Measurements from ENCODE around the gene EIF4A2.
A peak's percentile ranks its signal among the peaks of the same experiment; 100 is the strongest.

Gene EIF4A2

DNA sequence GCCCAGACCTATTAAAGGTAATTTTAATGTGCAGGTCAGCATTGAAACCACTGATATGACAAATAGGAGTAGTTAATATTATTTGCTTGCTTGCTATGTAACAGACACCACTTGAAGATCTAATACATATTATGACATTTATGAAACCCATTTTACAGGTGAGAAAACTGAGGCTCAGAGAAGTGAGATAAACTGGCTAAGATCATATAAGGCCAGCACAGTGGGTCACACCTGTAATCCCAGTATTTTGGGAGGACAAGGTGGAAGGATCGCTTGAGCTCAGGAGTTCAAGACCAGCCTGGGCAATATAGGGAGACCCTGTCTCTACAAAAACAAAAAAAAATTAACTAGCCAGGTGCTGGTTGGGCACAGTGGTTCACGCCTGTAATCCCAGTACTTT is 33.1 kb upstream of the EIF4A2 start:
- DNase-seq (ENCODE audit: low spot score) (no peak), ATAC-seq (ENCODE audit: low read depth) (no peak)
- no peaks in the 10 kb centered on the region for H3K9me3 ChIP-seq (ENCODE audit: severe bottlenecking)
- no peaks in the 10 kb centered on the region for H3K36me3 ChIP-seq (ENCODE audit: low read depth)
- TF ChIP-seq, protein P1, sequence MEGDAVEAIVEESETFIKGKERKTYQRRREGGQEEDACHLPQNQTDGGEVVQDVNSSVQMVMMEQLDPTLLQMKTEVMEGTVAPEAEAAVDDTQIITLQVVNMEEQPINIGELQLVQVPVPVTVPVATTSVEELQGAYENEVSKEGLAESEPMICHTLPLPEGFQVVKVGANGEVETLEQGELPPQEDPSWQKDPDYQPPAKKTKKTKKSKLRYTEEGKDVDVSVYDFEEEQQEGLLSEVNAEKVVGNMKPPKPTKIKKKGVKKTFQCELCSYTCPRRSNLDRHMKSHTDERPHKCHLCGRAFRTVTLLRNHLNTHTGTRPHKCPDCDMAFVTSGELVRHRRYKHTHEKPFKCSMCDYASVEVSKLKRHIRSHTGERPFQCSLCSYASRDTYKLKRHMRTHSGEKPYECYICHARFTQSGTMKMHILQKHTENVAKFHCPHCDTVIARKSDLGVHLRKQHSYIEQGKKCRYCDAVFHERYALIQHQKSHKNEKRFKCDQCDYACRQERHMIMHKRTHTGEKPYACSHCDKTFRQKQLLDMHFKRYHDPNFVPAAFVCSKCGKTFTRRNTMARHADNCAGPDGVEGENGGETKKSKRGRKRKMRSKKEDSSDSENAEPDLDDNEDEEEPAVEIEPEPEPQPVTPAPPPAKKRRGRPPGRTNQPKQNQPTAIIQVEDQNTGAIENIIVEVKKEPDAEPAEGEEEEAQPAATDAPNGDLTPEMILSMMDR (IDR thresholded peaks at IDR 0.05; ENCODE audit: poor library complexity, severe bottlenecking): no peak
- H3K27ac ChIP-seq (ENCODE audit: poor library complexity, severe bottlenecking): no peak overlapping the region
- H3K4me3 ChIP-seq (ENCODE audit: severe bottlenecking): no peak overlapping the region
- H3K27me3 ChIP-seq (ENCODE audit: insufficient read depth, poor library complexity, severe bottlenecking): no peaks in the 10 kb centered on the region
- H3K4me1 ChIP-seq (ENCODE audit: insufficient read depth, poor library complexity, severe bottlenecking): peaks cover 20% of the 10 kb centered on the region

- Histone ChIP-seq H3K36me3 (ENCODE audit: low read depth) (no peaks in the 10 kb centered on the region), H3K27ac (ENCODE audit: poor library complexity, severe bottlenecking) (no peak overlapping the region), H3K4me3 (ENCODE audit: severe bottlenecking) (no peak overlapping the region), H3K4me1 (ENCODE audit: insufficient read depth, poor library complexity, severe bottlenecking) (peaks cover 15% of the 10 kb centered on the region), H3K9me3 (ENCODE audit: severe bottlenecking) (no peaks in the 10 kb centered on the region), H3K27me3 (ENCODE audit: insufficient read depth, poor library complexity, severe bottlenecking) (no peaks in the 10 kb centered on the region)
- TF ChIP-seq, protein P1 (IDR thresholded peaks at IDR 0.05; ENCODE audit: poor library complexity, severe bottlenecking): no peak
- ATAC-seq (ENCODE audit: low read depth) (no peak), DNase-seq (ENCODE audit: low spot score) (no peak)
These were observed 31.9 kb upstream of the EIF4A2 start for GRCh38 chr3:186751480-186751879.

GRCh38 chr3:186754006-186754405 is 29.4 kb upstream of the EIF4A2 start:
- peaks cover 18% of the 10 kb centered on the region for H3K4me1 ChIP-seq (ENCODE audit: insufficient read depth, poor library complexity, severe bottlenecking)
- no peak overlapping the region for H3K4me3 ChIP-seq (ENCODE audit: severe bottlenecking)
- peak overlapping the region; percentile 90 for H3K27ac ChIP-seq (ENCODE audit: poor library complexity, severe bottlenecking)
- H3K27me3 ChIP-seq (ENCODE audit: insufficient read depth, poor library complexity, severe bottlenecking): no peaks in the 10 kb centered on the region
- no peak for DNase-seq (ENCODE audit: low spot score)
- no peaks in the 10 kb centered on the region for H3K9me3 ChIP-seq (ENCODE audit: severe bottlenecking)
- TF ChIP-seq, protein P1 (IDR thresholded peaks at IDR 0.05; ENCODE audit: poor library complexity, severe bottlenecking): no peak
- peak; percentile 17; the same call in 1 of the 3 replicates for ATAC-seq (ENCODE audit: low read depth)
- H3K36me3 ChIP-seq (ENCODE audit: low read depth): no peaks in the 10 kb centered on the region

DNA sequence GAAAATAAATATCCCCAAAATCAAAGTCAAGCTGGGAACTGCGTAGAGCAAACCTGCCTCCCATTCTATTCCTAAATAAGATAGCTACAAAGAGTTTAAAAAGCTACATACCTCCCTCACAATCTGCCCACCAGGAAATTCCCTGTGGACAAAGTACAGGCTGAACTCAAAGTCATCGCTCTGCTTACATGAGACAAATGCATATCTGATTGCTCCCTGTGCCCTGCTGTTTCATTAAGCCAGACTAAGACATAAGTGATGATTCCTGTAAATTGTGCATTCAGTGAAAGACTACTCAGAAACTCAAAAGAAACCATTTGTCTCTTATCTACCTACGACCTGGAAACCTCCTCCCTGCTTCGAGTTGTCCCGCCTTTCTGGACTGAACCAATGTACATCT is 28.5 kb upstream of the EIF4A2 start:
- Histone ChIP-seq H3K27me3 (ENCODE audit: insufficient read depth, poor library complexity, severe bottlenecking) (no peaks in the 10 kb centered on the region), H3K4me1 (ENCODE audit: insufficient read depth, poor library complexity, severe bottlenecking) (peaks cover 18% of the 10 kb centered on the region), H3K4me3 (ENCODE audit: severe bottlenecking) (no peak overlapping the region), H3K9me3 (ENCODE audit: severe bottlenecking) (no peaks in the 10 kb centered on the region), H3K36me3 (ENCODE audit: low read depth) (no peaks in the 10 kb centered on the region), H3K27ac (ENCODE audit: poor library complexity, severe bottlenecking) (peak overlapping the region; percentile 90)
- DNase-seq (ENCODE audit: low spot score): no peak
- ATAC-seq (ENCODE audit: low read depth): no peak
- TF ChIP-seq, protein P1 (IDR thresholded peaks at IDR 0.05; ENCODE audit: poor library complexity, severe bottlenecking): no peak

- Histone ChIP-seq H3K4me1 (ENCODE audit: insufficient read depth, poor library complexity, severe bottlenecking) (peaks cover 22% of the 10 kb centered on the region), H3K36me3 (ENCODE audit: low read depth) (no peaks in the 10 kb centered on the region), H3K27ac (ENCODE audit: poor library complexity, severe bottlenecking) (no peak overlapping the region), H3K4me3 (ENCODE audit: severe bottlenecking) (no peak overlapping the region), H3K9me3 (ENCODE audit: severe bottlenecking) (no peaks in the 10 kb centered on the region), H3K27me3 (ENCODE audit: insufficient read depth, poor library complexity, severe bottlenecking) (no peaks in the 10 kb centered on the region)
- ATAC-seq (ENCODE audit: low read depth): no peak
- TF ChIP-seq, protein P1 (IDR thresholded peaks at IDR 0.05; ENCODE audit: poor library complexity, severe bottlenecking): no peak
- DNase-seq (ENCODE audit: low spot score): no peak
These were observed 26.2 kb upstream of the EIF4A2 start for GRCh38 chr3:186757214-186757613.

Data from RWPE2 (cell line).